HCT116 (cell line): ENCODE results near the gene GALNT11. TPM values are rescaled to one million over a fixed set of nuclear protein-coding genes. Genes with fewer than 3 reads are reported as not detected.

ENCODE experiments used
- ATAC-seq: fragments of 200-7000 bp; cut with Tn5 transposase; 2 replicates; pipeline ENCODE4 v1.9.1; 2020; ENCODE audit warnings: mild to moderate bottlenecking, moderate library complexity
- BruUV-seq: library from RNA; stranded (reverse); fragments of 400-500 nt; replicated peaks from 2 replicates; lab custom pipeline; 2021; lab: Mats Ljungman, UMichigan
- CTCF ChIA-PET: fragments of 300-600 bp; sonication (Branson Sonifier 250); formaldehyde crosslinking; loops from one replicate; lab custom pipeline; 2021; ENCODE audit warnings: antibody characterized with exemption; lab: Charles Lee
- POLR2A ChIA-PET: fragments of 300-600, 350-600 bp; sonication (Branson Sonifier 250); formaldehyde crosslinking; loops from one replicate; lab custom pipeline; 2021; ENCODE audit warnings: antibody characterized with exemption; lab: Charles Lee
- RAD21 ChIA-PET, 2 experiments: fragments of 300-600 bp; sonication (Branson Sonifier 250); formaldehyde crosslinking; loops; one replicate each; lab custom pipeline; 2023; ENCODE audit warnings: low total read pairs in 2 of 2; ENCODE audit not compliant: uncharacterized antibody in 2 of 2, unreplicated experiment in 2 of 2, low non-redundant PET in 1 of 2; lab: Charles Lee
- DNase-seq: peaks from one replicate; pipeline ENCODE4 v3.0.0-alpha.2; 2010; ENCODE audit warnings: low read depth, low spot score
- H2AFZ ChIP-seq: fragments of 200-600 bp; shearing (Covaris generic), sonication (generic); 2 replicates; pipeline ENCODE4 v1.6.1; 2017; ENCODE audit warnings: low read depth, mixed run types, mixed read lengths, antibody characterized with exemption, low read length; ENCODE audit not compliant: poor library complexity, severe bottlenecking
- H3K27ac ChIP-seq: 2 replicates; pipeline ENCODE4 v1.5.1; 2012; ENCODE audit warnings: low read depth, low read length
- H3K27me3 ChIP-seq: fragments of 200-600 bp; sonication (generic); 2 replicates; pipeline ENCODE4 v1.6.1; 2016; ENCODE audit warnings: mixed run types, low read length, mixed read lengths; ENCODE audit not compliant: insufficient read depth
- H3K36me3 ChIP-seq, 2 experiments: fragments of 200-500 bp in 1 of 2; fragments of 200-600 bp in 1 of 2; sonication (Bioruptor generic) in 1 of 2; sonication (generic) in 1 of 2; 2 replicates each; pipeline versions ENCODE4 v1.5.1 to v1.6.1; 2014 to 2016; ENCODE audit warnings: low read length in 2 of 2, inconsistent platforms in 1 of 2, mixed read lengths in 1 of 2, mixed run types in 1 of 2; ENCODE audit not compliant: insufficient read depth in 2 of 2, control insufficient read depth in 1 of 2
- H3K4me1 ChIP-seq, 2 experiments: fragments of 200-600 bp in 1 of 2; sonication (generic) in 1 of 2; 2 replicates each; pipeline versions ENCODE4 v1.5.1 to v1.6.1; 2012 to 2017; ENCODE audit warnings: low read length in 2 of 2, inconsistent platforms in 1 of 2, mild to moderate bottlenecking in 1 of 2, mixed read lengths in 1 of 2, mixed run types in 1 of 2, moderate library complexity in 1 of 2; ENCODE audit not compliant: insufficient read depth in 2 of 2, control insufficient read depth in 1 of 2
- H3K4me2 ChIP-seq: fragments of 200-600 bp; sonication (generic); 2 replicates; pipeline ENCODE4 v1.6.1; 2017; ENCODE audit warnings: mixed run types, low read length, mixed read lengths
- H3K4me3 ChIP-seq, 2 experiments: fragments of 200-600 bp in 1 of 2; sonication (generic) in 1 of 2; replicated peaks in 1 of 2; 2 replicates each; pipeline ENCODE4 v1.5.1; 2011 to 2016; ENCODE audit warnings: low read length in 2 of 2, control low read depth in 1 of 2, low read depth in 1 of 2, mild to moderate bottlenecking in 1 of 2, mixed read lengths in 1 of 2, mixed run types in 1 of 2
- H3K79me2 ChIP-seq: fragments of 200-600 bp; sonication (generic); 2 replicates; pipeline ENCODE4 v1.6.1; 2017; ENCODE audit warnings: mild to moderate bottlenecking, mixed run types, low read length, moderate library complexity, mixed read lengths; ENCODE audit not compliant: insufficient read depth
- H3K9ac ChIP-seq: fragments of 200-600 bp; sonication (generic); 2 replicates; pipeline ENCODE4 v1.6.1; 2016; ENCODE audit warnings: low read length, mixed read lengths
- H3K9me2 ChIP-seq: fragments of 200-600 bp; sonication (generic), shearing (Covaris generic); 2 replicates; pipeline ENCODE4 v1.6.1; 2017; ENCODE audit warnings: mixed run types, mild to moderate bottlenecking, moderate library complexity; ENCODE audit not compliant: insufficient read depth
- H3K9me3 ChIP-seq, 2 experiments: fragments of 200-500 bp in 1 of 2; fragments of 200-600 bp in 1 of 2; sonication (Bioruptor generic) in 1 of 2; sonication (generic) in 1 of 2; 2 replicates each; pipeline ENCODE4 v1.6.1; 2014 to 2017; ENCODE audit warnings: low read length in 2 of 2, mixed read lengths in 2 of 2, inconsistent platforms in 1 of 2, low read depth in 1 of 2, mild to moderate bottlenecking in 1 of 2, mixed run types in 1 of 2, moderate library complexity in 1 of 2; ENCODE audit not compliant: control insufficient read depth in 1 of 2, insufficient read depth in 1 of 2
- H4K20me1 ChIP-seq: fragments of 200-600 bp; sonication (generic), shearing (Covaris generic); 2 replicates; pipeline ENCODE4 v1.6.1; 2017; ENCODE audit warnings: mixed run types, mild to moderate bottlenecking, moderate library complexity; ENCODE audit not compliant: insufficient read depth
- CBX3 ChIP-seq: IDR thresholded peaks from 2 replicates; pipeline ENCODE4 v1.6.1; 2012; ENCODE audit warnings: low read depth
- CEBPB ChIP-seq: IDR thresholded peaks from 2 replicates; pipeline ENCODE4 v1.6.1; 2012; ENCODE audit warnings: low read depth
- CTCF ChIP-seq, 3 experiments: fragments of 200-600 bp in 1 of 3; sonication (generic) in 1 of 3; IDR thresholded peaks in 2 of 3; conservative IDR thresholded peaks in 1 of 3; 2 replicates each; pipeline ENCODE4 v1.5.1; 2012 to 2017; ENCODE audit warnings: low read depth in 2 of 3, low read length in 2 of 3, antibody characterized with exemption in 1 of 3, borderline replicate concordance in 1 of 3, control low read depth in 1 of 3, mild to moderate bottlenecking in 1 of 3, mixed read lengths in 1 of 3, mixed run types in 1 of 3, moderate library complexity in 1 of 3; ENCODE audit not compliant: insufficient read depth in 1 of 3
- ELF1 ChIP-seq: IDR thresholded peaks from 2 replicates; pipeline ENCODE4 v1.6.1; 2012; ENCODE audit warnings: low read depth, borderline replicate concordance
- EZH2 ChIP-seq: fragments of 200-600 bp; sonication (generic); IDR thresholded peaks from 2 replicates; pipeline ENCODE4 v1.6.1; 2017; ENCODE audit warnings: antibody characterized with exemption, mixed run types
- FOSL1 ChIP-seq: IDR thresholded peaks from 2 replicates; pipeline ENCODE4 v1.6.1; 2012; ENCODE audit warnings: low read depth
- JUND ChIP-seq: IDR thresholded peaks from 2 replicates; pipeline ENCODE4 v1.6.1; 2012
- POLR2A ChIP-seq: IDR thresholded peaks from 2 replicates; pipeline ENCODE4 v1.7.0; 2011; ENCODE audit warnings: borderline replicate concordance; ENCODE audit not compliant: insufficient read depth, insufficient read length; ENCODE audit errors: extremely low read depth
- REST ChIP-seq: IDR thresholded peaks from 2 replicates; pipeline ENCODE4 v1.6.1; 2012; ENCODE audit warnings: low read depth
- SIN3A ChIP-seq: IDR thresholded peaks from 2 replicates; pipeline ENCODE4 v1.6.1; 2012; ENCODE audit warnings: low read depth
- YY1 ChIP-seq: IDR thresholded peaks from 2 replicates; pipeline ENCODE4 v1.6.1; 2011; ENCODE audit warnings: low read length, low read depth, moderate library complexity, mild to moderate bottlenecking; ENCODE audit not compliant: insufficient replicate concordance; ENCODE audit errors: extremely low read depth
- ZBTB33 ChIP-seq: IDR thresholded peaks from 2 replicates; pipeline ENCODE4 v1.6.1; 2011; ENCODE audit warnings: mild to moderate bottlenecking, low read length, moderate library complexity; ENCODE audit not compliant: insufficient replicate concordance; ENCODE audit errors: extremely low read depth
- intact Hi-C: fragments of 100-400 bp; cut with micrococcal nuclease; formaldehyde crosslinking; loops from 2 replicates; pipeline ENCODE4 v1.10.0; 2022
- total RNA-seq: library from RNA; stranded (reverse); gene quantifications from one replicate; pipeline ENCODE4 v1.2.1, GENCODE V29; 2021; ENCODE audit not compliant: unreplicated experiment

The GALNT11 gene
- total RNA-seq, 1 experiment from 2014 or later: 28.9 TPM

GRCh38 chr7:152078786-152079185 lies 53.3 kb downstream of the GALNT11 start:
- H3K27ac ChIP-seq: no peak overlapping the region

More at GRCh38 chr7:152078786-152079185, 53.3 kb downstream of the GALNT11 start:
- BruUV-seq: no TSS peak
- DNase-seq: no peak
- H3K36me3 ChIP-seq: no peaks in the 10 kb centered on the region
- no peaks in the 10 kb centered on the region for H3K9me3 ChIP-seq
- peaks cover 14% of the 10 kb centered on the region; the same call in 1 of the 2 replicates for H3K79me2 ChIP-seq
- H2AFZ ChIP-seq: no peak overlapping the region
- intact Hi-C loops: no loop called here
- TF ChIP-seq ZBTB33 (no peak), FOSL1 (no peak), CEBPB (no peak), JUND (no peak), POLR2A (no peak), YY1 (no peak), SIN3A (no peak), CBX3 (no peak), REST (no peak), CTCF (IDR thresholded peaks at IDR 0.05 in 2 of 3, conservative IDR thresholded peaks at IDR 0.05 in 1 of 3; ENCODE audit: borderline replicate concordance in 1 of 3, insufficient read depth in 1 of 3, low read depth in 2 of 3, low read length in 2 of 3) (no peak), ELF1 (no peak), EZH2 (no peak)
- no peaks in the 10 kb centered on the region; a peak in 1 of 4 replicates for H3K4me1 ChIP-seq
- H3K4me2 ChIP-seq: no peak overlapping the region
- no peaks in the 10 kb centered on the region for H3K27me3 ChIP-seq
- H3K9ac ChIP-seq: no peak overlapping the region
- no peak overlapping the region for H3K4me3 ChIP-seq
- H4K20me1 ChIP-seq: no peaks in the 10 kb centered on the region
- no peaks in the 10 kb centered on the region for H3K9me2 ChIP-seq
- CTCF ChIA-PET: no interaction called here
- RAD21 ChIA-PET: no interaction called here
- POLR2A ChIA-PET: no interaction called here
- ATAC-seq: no peak
